Smooth muscle cell (in vitro differentiated cells): ENCODE data around the gene CAPZA1. TPM values are rescaled to one million over a fixed set of nuclear protein-coding genes. Genes with fewer than 3 reads are reported as not detected.

Source experiments
- DNase-seq: peaks from one replicate; lab custom pipeline; 2025; ENCODE audit not compliant: unreplicated experiment; lab: John Stamatoyannopoulos, UW
- H2AFZ ChIP-seq: fragments of 200-600 bp; sonication (generic); 2 replicates; pipeline ENCODE4 v1.6.0; 2016; ENCODE audit warnings: antibody characterized with exemption, low read depth, mild to moderate bottlenecking
- H3F3A ChIP-seq: fragments of 200-600 bp; sonication (generic); 2 replicates; pipeline ENCODE4 v1.6.0; 2017; ENCODE audit warnings: antibody characterized with exemption, low read depth
- H3K27ac ChIP-seq: fragments of 200-600 bp; sonication (generic); 2 replicates; pipeline ENCODE4 v1.5.1; 2016; ENCODE audit warnings: low read depth, mild to moderate bottlenecking
- H3K27me3 ChIP-seq: fragments of 200-600 bp; sonication (generic); 2 replicates; pipeline ENCODE4 v1.6.1; 2016; ENCODE audit warnings: low read depth, mild to moderate bottlenecking
- H3K36me3 ChIP-seq: fragments of 200-600 bp; sonication (generic); 2 replicates; pipeline ENCODE4 v1.5.1; 2016; ENCODE audit warnings: low read depth
- H3K4me1 ChIP-seq: fragments of 200-600 bp; sonication (generic); 2 replicates; pipeline ENCODE4 v1.5.1; 2016; ENCODE audit warnings: low read depth
- H3K4me2 ChIP-seq: fragments of 200-600 bp; sonication (generic); 2 replicates; pipeline ENCODE4 v1.6.0; 2016; ENCODE audit warnings: mild to moderate bottlenecking
- H3K4me3 ChIP-seq: fragments of 200-600 bp; sonication (generic); 2 replicates; pipeline ENCODE4 v1.5.1; 2016; ENCODE audit warnings: mild to moderate bottlenecking
- H3K79me2 ChIP-seq: fragments of 200-600 bp; sonication (generic); 2 replicates; pipeline ENCODE4 v1.6.0; 2016; ENCODE audit warnings: low read depth, mild to moderate bottlenecking
- H3K9ac ChIP-seq: fragments of 200-600 bp; sonication (generic); 2 replicates; pipeline ENCODE4 v1.6.0; 2016; ENCODE audit warnings: low read depth
- H3K9me3 ChIP-seq: fragments of 200-600 bp; sonication (generic); replicated peaks from 2 replicates; pipeline ENCODE4 v1.5.1; 2016; ENCODE audit warnings: low read depth
- H4K20me1 ChIP-seq: fragments of 200-600 bp; sonication (generic); 2 replicates; pipeline ENCODE4 v1.6.0; 2016; ENCODE audit warnings: low read depth
- CTCF ChIP-seq: fragments of 200-600 bp; sonication (generic); IDR thresholded peaks from 2 replicates; pipeline ENCODE4 v1.5.1; 2017; ENCODE audit warnings: borderline replicate concordance, mild to moderate bottlenecking, antibody characterized with exemption; ENCODE audit not compliant: insufficient read depth, poor library complexity, severe bottlenecking
- WGBS: methylation state at CpG from one replicate; pipeline ENCODE4 v1.1.7; 2016; ENCODE audit warnings: low lambda C conversion rate; 5-methylcytosine and 5-hydroxymethylcytosine counted together
- polyA plus RNA-seq: library from polyadenylated mRNA; unstranded; fragments of >200 nt; fragmentation: Nextera tagmentation; extraction: Ambion mirVana; gene quantifications from 2 replicates; pipeline ENCODE4 v1.2.1, GENCODE V29; 2016
- total RNA-seq: library from RNA; depleted of rRNA; stranded (reverse); fragments of >200 nt; gene quantifications from 2 replicates; pipeline ENCODE4 v1.2.3, GENCODE V29; 2014

The CAPZA1 gene
- total and polyA plus RNA-seq, 2 experiments from 2014 or later, result 100 to 264 TPM

- H3K4me2 ChIP-seq, result peak overlapping the region; percentile 98
- no peaks in the 10 kb centered on the region for H3K36me3 ChIP-seq
- H4K20me1 ChIP-seq, result peaks cover 21% of the 10 kb centered on the region
- peak overlapping the region; percentile 98 for H3K4me3 ChIP-seq
- peaks cover 25% of the 10 kb centered on the region for H3K4me1 ChIP-seq
- H3K27me3 ChIP-seq, result no peaks in the 10 kb centered on the region
- no peaks in the 10 kb centered on the region for H3K9me3 ChIP-seq
- peak overlapping the region; percentile 34 for H3K9ac ChIP-seq
- TF ChIP-seq CTCF, result peak; percentile 83
- peaks cover 29% of the 10 kb centered on the region for H3K79me2 ChIP-seq
- no peak overlapping the region for H3K27ac ChIP-seq
- peaks cover 28% of the 10 kb centered on the region for H3F3A ChIP-seq
- 13% methylated on average over 19 of the region's 42 CpGs for WGBS
- H2AFZ ChIP-seq, result peak overlapping the region; percentile 47
- DNase-seq, result peak; percentile 54
Observed at GRCh38 chr1:112707221-112708001, 87.8 kb downstream of the CAPZA1 start.

GRCh38 chr1:112708002-112708448 lies 88.4 kb downstream of the CAPZA1 start:
- Histone ChIP-seq H4K20me1 (peaks cover 21% of the 10 kb centered on the region), H3K4me3 (peak overlapping the region; percentile 98)

DNA sequence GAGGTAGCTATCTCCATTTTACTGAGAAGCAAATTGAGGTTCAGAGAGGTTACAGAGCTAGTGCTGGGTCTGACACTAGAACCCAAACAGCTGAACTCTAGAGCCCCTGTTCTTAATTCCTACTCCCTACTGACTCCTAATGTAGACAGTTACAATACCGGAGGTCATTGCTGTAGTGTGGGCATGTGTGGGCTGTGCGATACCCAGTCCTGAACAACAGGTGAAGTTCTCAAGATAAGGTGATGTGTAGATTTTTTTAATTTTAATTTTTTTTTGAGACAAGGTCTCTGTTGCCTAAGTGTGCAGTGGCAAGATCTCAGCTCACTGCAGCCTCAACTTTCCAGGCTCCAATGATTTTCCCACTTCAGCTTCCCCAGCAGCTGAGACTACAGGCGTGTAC lies 88.9 kb downstream of the CAPZA1 start:
- no peak for DNase-seq
- no peak for TF ChIP-seq CTCF
- peaks cover 21% of the 10 kb centered on the region for H4K20me1 ChIP-seq
- H3K9ac ChIP-seq, result no peak overlapping the region
- H3K36me3 ChIP-seq, result no peaks in the 10 kb centered on the region
- H3K27me3 ChIP-seq, result no peaks in the 10 kb centered on the region
- H3K4me2 ChIP-seq, result no peak overlapping the region
- peaks cover 25% of the 10 kb centered on the region for H3K4me1 ChIP-seq
- no peak overlapping the region for H3K4me3 ChIP-seq
- H2AFZ ChIP-seq, result no peak overlapping the region
- H3K79me2 ChIP-seq, result peaks cover 21% of the 10 kb centered on the region
- H3F3A ChIP-seq, result peaks cover 17% of the 10 kb centered on the region
- 96% methylated on average over 3 of the region's 3 CpGs for WGBS
- no peak overlapping the region for H3K27ac ChIP-seq
- H3K9me3 ChIP-seq, result no peaks in the 10 kb centered on the region

More at GRCh38 chr1:112708002-112708448, 88.4 kb downstream of the CAPZA1 start:
- Histone ChIP-seq H2AFZ (peak overlapping the region; percentile 47), H3K4me1 (peaks cover 25% of the 10 kb centered on the region), H3K27ac (no peak overlapping the region), H3K36me3 (no peaks in the 10 kb centered on the region), H3K79me2 (peaks cover 26% of the 10 kb centered on the region), H3K9ac (no peak overlapping the region), H3F3A (peaks cover 22% of the 10 kb centered on the region), H3K27me3 (no peaks in the 10 kb centered on the region), H3K9me3 (no peaks in the 10 kb centered on the region), H3K4me2 (peak overlapping the region; percentile 98)
- 82% methylated on average over 6 of the region's 6 CpGs for WGBS
- DNase-seq, result no peak
- TF ChIP-seq CTCF, result no peak

GRCh38 chr1:112710159-112710558 lies 90.5 kb downstream of the CAPZA1 start:
- peaks cover 5% of the 10 kb centered on the region for H3F3A ChIP-seq
- no peak overlapping the region for H3K27ac ChIP-seq
- no peak overlapping the region for H3K4me3 ChIP-seq
- no peak overlapping the region for H3K4me2 ChIP-seq
- no peaks in the 10 kb centered on the region for H3K9me3 ChIP-seq
- DNase-seq, result no peak
- H3K4me1 ChIP-seq, result peaks cover 20% of the 10 kb centered on the region
- no peak overlapping the region for H2AFZ ChIP-seq
- no peaks in the 10 kb centered on the region for H3K36me3 ChIP-seq
- TF ChIP-seq CTCF, result no peak
- H4K20me1 ChIP-seq, result peaks cover 6% of the 10 kb centered on the region
- no peaks in the 10 kb centered on the region for H3K27me3 ChIP-seq
- peaks cover 9% of the 10 kb centered on the region for H3K79me2 ChIP-seq
- 98% methylated on average over 7 of the region's 7 CpGs for WGBS
- H3K9ac ChIP-seq, result no peak overlapping the region
